Stimulated activated CD8-positive, alpha-beta memory T cell treated with anti-CD3 and anti-CD28 coated beads, Interleukin-4, amount 100 ng/mL, for 24 hours (primary cell): ENCODE results near the gene SMOC1.
"Not testable (repeated sequence)": the region's sequence is repeated elsewhere in the genome, so short reads cannot be mapped to it uniquely, and the experiment has no call there.

Experiments used
- DNase-seq: peaks from one replicate; pipeline ENCODE4 v3.0.0-alpha.2; 2020; ENCODE audit warnings: low read depth

Gene SMOC1

DNA sequence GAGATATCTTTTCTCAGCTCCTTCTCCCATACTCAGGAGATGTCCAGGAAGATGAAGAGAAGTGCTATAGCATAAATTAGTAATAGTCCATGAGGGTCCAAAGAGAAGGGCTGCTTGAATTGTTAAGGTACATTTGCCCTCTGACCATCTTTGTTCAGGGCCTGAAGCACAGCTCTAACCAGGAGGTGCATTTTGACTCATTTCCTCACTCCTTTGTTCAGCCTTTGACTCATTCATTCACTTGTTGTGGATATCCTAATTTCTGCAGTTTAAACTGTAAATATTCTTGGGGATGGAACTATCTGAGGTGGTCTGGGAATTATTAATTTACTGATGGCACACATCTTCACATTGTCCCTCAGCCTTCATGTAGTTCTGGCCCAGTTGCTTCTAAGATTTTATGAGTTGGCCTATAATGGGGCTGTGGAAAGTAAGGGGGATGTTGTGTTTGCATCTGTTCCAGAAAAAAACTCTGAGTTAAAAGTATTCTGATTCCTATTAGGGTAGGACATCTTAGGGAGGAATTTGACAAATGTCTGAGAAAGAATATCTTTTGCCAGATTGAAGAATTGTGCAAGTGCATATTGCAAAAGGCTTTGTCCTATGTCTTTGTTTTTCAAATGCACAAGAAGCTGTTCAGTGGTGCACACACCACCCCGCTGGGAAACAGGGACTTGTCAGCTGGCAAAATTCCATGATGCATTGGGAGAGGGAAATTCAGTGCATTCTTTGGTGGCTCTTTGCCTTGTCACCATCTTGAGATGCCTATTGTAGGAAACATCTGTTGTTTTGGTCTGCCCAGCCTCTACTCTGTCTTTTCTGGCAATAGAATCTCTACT lies 22.1 kb downstream of the SMOC1 start:
- no peak for DNase-seq

DNA sequence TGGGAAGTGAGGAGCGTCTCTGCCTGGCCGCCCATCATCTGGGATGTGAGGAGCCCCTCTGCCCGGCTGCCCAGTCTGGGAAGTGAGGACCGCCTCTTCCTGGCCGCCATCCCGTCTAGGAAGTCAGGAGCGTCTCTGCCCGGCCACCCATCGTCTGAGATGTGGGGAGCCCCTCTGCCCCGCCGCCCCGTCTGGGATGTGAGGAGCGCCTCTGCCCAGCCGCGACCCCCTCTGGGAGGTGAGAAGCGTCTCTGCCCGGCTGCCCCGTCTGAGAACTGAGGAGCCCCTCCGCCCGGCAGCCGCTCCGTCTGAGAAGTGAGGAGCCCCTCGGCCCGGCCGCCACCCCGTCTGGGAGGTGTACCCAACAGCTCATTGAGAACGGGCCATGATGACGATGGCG lies 23.8 kb downstream of the SMOC1 start:
- DNase-seq, result not testable (repeated sequence)

DNA sequence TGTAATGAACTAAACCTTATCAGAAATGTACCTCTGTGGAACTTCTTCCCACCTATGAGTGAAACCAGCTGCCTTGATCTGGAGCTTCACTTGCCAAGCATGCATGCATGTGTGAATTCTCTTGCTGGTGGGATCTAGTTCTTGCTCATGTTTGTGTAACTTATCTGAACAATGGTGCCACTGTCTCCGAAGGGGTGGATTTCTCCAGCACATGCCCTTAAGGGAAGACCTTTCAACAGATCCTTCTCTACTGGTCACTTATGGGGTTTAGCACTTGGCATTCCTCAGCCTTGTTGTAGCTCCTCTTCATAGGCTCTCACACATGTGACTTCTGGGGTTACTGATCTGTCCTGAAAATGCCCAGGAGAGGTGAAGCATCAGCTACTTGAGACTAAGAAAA lies 25.0 kb downstream of the SMOC1 start:
- no peak for DNase-seq

DNA sequence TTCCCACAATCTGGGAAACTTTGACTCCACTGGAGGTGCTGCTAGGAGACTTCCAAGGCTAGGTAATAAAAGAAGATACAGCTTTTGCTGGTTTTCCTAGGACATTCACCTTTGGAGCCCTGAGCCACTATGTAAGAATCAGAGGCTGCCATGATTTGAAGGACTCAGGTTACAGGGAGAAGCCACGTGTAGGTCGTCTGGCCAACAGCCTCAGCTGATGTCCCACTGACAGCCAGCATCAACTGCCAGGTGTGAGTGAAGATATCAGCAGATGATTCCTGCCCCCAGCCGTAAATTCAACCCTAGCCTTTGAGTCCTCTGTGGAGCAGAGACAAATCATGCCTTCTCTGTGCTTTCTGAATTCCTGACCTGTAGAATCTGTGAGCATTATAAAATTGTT lies 27.0 kb downstream of the SMOC1 start:
- DNase-seq, result no peak

DNA sequence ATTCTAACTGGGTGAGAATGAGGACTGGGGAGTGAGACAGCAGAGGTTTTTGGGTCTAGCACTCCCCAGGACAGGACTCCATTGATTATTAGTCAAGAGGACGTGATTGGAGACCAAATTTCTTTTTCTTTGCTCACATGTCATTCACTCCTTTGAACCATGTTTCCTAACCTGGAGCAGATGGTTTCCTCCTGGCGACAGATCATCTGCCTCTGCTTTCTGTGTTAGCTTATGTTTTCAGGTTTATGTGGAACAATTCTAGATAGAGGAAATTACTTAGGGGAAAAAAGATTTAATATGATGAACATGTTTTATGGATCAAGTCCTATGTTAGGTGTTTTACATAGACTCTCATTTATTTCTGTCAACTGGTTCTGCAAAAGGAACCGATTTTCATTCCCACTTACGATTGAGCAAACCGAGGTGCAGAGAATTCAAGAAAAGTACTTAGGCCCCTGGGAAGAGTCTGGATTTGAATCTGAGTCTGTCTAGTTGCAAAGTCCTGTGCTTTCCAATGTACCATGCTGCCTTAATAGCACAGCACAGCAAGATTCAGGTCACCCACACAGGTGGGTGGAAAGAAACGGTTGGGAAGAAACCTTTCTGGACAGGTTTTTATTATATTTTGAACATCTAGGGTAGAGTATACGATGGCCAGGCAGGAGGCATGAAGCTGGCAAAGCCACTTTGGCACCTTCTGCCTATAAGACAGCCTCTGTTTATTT lies 30.8 kb downstream of the SMOC1 start:
- DNase-seq, result no peak

DNA sequence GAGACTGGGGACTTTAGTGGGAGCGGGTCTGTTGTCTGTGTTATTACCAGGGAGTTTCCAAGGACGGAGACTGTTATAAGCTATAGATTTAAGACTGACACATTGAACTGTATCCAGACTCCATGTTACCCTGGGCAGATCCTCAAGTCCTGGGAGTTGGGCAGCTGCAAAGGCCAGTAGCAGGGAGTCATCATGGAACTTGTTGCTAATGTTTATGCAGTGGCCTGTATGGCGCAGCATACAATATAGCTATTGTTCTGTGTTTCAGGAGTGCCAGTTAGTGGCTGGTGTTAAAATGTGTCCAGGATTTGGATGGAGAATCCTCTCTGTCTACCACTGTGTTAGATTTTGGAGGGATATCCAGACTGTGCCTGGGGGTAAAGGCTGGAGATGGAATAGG lies 31.7 kb downstream of the SMOC1 start:
- no peak for DNase-seq

DNA sequence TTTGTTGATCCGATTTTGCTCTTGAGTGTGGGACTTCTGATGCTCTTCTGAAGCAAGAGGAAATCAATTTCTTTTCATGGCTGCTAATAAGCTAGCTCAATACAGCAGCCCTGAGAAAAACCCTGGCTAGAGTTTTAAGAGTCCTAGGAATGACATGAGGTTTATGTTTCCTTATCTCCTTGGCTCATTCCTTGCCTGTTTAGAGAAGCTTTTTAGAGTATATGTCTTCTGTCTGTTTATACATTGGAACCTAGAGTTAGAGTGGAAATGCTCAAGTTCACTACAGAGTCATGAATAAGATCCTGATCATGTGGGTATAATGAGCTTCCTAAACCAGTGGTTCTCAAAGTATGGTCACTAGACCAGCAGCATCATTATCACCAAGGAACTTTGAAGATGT lies 34.5 kb downstream of the SMOC1 start:
- DNase-seq, result no peak

DNA sequence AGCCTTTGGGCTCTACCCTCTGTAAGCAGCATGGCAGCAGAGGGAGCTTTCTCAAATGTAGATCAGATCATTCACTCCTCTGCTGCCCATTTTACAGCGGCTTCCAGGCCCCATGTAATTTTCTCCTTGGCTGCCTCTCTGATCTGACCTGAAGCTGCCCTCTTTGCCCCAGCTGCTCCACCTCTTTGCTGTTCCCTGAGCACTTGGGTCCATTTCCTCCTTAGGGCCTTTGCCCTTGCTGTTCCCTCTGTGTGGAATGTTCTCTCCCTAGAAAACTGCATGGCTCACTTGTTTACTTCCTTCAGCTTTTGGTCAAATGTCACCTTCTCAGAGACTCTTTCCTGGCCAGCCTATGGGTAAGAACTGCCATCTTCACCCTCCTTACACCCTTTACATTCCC lies 37.2 kb downstream of the SMOC1 start:
- DNase-seq, result no peak

DNA sequence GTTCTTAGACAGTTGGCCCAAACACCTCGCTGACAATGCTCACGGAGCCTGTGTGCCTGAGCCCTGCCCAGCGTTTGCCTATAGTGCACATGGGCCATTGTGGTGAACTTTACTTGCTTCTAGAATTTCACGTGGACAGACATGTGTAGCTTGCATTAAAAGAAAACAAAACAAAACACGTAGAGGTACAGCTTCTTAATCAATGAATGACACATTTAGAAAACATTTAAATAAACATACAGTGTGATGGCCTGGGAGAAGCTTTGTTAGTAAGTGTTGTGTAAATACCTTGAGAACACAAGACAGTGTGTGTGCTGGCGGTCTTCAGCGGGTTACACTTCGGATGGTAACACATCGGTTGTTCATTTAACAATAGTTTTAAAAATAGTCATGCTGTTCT lies 38.1 kb downstream of the SMOC1 start:
- no peak for DNase-seq

DNA sequence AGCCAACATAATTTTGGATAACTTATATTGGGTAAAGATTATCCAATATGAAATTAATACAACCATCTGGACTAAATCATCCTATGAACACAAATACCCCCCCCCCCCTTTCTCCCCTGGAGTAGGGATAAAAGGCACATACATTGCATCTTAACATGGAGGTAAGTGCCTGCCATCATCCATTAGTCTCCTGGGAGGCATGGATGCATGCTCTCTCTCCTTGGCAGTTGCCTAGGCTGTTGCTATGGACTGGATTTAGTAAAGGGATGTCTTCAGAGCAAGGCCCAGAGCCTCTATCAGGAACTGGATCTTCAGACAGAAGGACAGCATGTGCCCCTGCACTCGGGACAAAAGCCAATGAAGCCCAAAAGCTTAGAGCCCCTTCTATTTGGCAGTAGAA lies 40.6 kb downstream of the SMOC1 start:
- no peak for DNase-seq

DNA sequence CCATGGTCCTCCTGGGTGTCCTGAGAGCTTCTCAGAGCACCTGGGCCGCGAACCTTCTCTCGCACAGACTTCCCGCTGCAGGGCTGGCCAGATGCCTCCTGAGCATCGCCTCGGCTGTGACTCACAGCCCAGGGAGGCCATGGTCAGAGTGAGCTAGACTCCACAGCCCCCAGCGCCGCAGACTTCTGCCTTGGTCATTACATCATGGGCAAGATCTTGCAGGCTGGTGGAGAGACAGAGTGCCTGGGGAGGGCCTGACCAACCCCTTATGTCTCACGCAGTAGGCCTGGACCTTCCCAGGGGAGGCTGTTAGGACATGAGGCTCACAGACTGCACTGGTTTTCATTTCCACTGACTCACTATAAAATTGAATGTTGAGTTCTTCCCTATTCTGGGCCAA lies 41.8 kb downstream of the SMOC1 start:
- DNase-seq, result no peak

DNA sequence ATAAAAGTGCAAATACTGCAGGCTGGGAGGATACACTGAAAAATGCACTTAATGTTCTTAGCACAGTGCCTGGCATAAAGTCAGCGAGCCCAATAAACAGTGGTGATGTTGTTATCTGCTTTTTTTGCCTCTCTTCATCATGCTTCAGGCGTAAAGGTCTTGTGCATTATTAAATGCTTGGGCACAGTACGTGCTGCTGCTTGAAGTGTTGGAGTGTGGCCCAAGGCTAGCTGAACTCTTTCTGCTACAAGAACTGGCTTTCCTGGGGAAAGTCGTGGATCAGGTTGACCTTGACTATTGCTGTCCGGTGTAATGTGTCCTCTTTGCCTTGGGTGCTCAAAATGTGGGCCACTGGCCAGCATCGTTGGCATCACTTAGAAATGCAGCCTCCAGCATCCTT lies 43.0 kb downstream of the SMOC1 start:
- DNase-seq, result no peak

DNA sequence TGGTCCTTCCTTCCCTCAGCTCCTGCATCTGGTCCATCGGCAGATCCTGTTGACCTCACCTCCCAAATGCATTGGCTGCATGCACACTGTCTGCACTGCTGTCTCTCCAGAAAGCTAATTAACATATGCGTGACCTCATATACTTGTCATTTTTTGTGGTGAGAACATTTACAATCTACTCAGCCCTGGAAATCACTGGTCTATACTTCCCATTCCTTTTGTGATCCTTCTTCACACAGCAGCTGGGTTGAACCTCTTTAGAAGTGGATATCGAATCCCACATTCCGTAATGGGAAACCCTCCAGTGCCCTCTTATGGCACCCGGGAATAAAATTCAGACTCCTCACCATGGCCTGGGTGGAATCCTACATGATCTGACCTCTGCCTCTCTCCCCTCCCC lies 45.0 kb downstream of the SMOC1 start:
- no peak for DNase-seq

DNA sequence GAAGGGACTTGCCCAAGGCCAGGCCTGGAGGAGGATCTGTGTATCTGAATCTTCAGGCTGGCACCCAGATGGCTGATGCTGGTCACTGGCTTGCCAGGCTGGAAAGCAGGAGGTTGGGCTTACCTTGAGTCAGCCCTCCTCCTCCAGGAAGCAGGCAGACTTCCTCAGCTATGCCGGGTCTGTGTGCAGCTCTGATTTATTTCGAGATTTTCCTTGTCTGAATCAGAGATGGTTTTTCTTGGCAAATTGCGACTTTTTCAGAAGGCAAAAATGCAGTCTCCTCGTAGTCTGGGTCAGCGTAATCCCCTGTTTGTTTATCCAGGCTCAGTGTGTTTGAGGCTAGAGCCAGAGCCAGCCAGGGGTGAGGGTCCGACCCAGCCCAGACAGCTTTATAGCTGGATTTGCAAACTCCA lies 48.9 kb downstream of the SMOC1 start:
- DNase-seq, result no peak

DNA sequence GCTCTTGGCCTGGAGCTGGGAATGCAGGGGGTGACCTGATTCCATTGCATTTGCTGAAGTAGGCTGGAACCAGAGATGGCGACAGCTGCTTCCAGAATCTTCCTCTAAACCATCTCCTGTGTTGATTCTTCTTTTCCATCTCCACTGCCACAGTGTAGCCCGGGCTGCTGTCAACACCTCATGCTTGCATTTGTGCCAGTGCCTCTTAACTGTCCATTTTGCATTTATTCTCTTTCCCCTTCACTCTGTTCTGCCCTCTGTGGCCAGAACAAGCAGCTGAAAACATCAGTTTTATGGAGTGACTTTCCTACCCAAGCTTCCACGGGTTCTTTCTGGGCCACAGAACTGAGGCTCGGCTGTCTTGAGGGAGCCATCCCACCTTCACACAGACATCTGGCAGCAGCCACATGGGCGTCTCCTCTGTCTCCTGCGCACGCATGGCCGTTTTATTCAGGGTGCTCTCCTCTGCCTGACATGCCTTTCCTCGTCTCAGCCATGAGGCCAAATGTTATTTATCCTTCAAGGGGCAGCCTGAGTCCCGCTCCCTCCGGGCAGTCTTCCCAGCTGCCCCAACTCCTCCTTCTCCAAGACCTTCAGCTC lies 51.7 kb downstream of the SMOC1 start:
- no peak for DNase-seq

DNA sequence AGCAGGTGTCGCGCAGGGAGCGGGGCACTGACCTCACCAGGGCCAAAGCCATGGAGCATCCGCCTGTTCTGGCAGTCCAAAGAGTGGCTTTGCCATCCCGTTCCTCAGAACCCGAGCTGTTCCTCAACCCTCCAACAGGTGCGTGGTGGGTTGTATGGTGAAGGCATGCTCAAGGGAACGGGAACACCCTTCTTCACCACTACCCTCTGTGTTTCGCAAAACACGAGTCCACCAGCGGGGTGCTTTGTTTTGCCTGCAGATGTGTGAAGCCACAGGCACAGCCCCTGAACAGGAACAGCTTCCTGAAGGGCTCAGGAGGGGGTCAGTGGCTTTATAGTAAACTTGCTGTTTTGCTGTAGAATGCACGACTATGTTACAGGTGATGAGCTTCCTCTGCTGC lies 52.7 kb downstream of the SMOC1 start:
- DNase-seq, result no peak

DNA sequence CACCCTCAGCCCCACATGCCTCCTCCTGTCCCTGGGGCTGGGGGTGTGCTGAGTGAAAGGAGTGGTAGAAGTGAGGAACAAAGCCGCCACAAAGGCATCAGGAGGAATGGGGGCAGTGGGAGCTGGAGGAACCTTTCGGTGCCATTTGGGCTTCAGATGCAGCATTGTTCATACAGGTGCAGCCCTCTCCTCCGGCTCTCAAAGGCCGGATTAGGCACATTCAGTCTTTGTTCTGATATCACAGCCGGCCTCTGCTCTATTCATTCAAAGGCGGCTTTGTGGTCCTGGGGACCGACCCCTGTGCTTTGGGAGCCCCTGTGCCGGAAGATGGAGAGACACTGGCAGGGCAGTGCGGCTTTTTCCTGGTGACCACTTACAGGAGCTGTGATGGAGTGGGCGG lies 53.2 kb downstream of the SMOC1 start:
- DNase-seq, result no peak

DNA sequence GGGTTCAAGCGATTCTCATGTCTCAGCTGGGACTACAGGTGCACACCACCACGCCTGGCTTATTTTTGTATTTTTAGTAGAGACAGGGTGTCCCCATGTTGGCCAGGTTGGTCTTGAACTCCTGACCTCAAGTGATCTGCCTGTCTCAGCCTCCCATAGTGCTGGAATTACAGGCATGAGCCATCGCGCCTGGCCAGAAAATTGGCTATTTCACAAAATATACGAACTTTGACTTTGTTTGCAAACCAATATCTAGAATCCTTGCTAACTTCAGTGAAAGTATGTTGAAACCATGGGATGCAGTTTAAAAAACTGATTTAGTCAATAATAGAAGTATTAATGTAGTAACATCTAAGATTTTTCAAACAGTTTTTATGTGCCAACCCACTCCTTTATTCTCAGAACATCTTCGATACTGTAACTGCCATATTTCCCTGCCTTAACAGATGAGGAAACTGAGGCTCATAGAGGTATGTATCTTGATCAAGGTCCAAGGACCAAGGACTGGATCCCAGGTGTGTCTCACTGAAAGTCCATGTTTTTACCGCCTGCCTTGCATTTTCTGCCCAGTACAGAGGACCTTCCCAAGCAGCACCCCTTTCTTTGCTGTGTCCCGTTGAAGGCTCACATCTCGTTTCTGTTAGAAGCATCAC lies 54.5 kb downstream of the SMOC1 start:
- DNase-seq, result no peak

DNA sequence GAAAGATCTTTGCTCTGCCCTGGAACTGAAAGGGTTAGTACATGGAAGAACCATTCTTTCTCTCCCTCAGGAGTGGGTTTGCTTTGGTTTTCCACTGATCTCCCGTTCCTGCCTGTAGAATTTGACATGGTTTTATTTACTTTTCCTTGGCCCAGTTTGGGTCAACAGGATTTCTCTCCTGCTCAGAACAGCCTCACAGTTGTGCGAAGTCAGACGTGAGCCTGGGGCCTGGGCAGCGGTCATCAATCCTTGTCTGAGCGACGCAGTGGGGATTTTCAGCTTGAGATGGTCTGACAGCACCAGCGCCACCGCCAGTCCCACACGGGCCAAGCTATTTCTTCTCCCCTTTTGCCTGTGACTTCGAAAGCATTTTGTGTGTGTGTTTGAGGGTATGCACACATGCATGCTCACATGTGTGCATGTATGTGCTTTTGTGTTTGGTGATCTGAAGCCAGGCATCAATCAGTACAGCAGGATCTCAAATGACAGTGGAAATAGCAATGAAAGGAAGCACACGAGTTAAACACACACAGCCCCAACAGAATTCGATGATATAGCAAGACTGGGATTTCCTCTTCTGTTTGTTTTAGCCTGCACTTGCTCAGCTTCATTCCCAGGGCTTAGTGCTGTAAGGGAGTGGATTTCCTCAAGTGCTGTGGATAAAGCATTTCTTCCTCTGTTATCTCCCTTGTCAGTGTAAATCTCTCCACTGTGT lies 58.3 kb downstream of the SMOC1 start:
- no peak for DNase-seq

DNA sequence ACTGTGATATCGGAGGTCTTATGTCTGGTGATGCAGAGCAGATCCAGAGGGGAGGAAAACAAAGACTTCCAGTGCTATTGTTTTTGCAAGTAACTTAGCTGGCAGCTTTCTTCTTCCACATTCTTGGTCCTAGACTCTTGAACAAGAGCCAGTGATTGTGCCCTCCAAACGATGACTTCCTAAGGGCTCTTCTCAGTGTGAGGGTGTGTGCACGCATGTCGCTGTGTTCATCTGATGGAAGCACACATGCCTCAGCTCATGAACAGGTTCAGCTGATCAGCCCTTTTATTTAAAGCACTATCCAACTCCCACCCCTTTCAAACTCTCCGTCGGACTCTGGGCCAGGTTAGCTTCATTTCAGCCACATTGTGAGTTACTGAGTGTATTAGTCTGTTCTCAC lies 59.5 kb downstream of the SMOC1 start:
- DNase-seq, result no peak

DNA sequence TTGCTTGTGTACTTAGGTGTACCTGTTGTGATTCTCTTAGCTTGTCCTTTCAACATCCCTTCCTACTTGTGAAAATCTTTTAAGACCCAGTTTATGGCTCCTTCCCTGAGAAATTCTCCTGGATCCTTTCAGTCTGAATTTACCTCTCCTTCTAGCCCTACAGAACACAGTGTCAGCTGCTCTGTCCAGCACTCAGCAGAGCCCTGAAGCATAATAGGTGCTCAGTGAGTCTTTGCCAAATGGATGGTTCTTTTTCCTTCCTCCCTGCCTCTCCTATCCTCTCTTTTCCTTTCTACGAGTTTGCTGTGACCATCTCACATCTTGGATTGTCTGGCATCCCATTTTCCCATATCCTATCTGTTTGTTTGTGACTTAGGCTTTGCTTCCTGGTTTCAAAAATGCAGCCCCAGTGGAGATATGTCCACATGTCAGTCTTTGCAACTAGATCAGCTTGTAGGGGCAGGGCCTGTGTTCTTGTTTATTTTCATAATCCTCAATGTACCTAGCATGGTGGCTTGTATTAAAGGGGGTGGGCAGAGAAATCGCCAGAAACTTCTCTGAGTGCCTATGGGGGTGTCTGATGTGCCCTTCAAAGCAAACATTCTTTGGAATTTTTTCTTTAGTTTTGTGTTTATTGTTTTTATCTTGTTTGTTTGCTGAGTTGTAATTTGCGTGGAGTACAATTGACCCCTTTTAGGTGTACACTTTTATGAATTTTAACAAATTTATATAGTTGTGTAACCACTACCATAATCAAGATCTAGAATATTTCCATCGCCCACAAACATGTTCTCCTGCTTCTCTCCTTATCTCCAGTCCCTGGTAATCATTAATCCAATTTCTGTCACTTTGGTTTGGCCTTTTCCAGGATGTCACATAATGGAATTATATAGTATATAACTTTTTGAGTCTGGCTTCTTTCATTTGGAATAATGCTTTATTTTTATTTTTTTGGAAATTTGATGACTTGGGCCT lies 62.8 kb downstream of the SMOC1 start:
- no peak for DNase-seq
